Measurements from ENCODE around the gene NEURL1.
"Not testable (repeated sequence)": the region's sequence is repeated elsewhere in the genome, so short reads cannot be mapped to it uniquely, and the experiment has no call there.

DNA sequence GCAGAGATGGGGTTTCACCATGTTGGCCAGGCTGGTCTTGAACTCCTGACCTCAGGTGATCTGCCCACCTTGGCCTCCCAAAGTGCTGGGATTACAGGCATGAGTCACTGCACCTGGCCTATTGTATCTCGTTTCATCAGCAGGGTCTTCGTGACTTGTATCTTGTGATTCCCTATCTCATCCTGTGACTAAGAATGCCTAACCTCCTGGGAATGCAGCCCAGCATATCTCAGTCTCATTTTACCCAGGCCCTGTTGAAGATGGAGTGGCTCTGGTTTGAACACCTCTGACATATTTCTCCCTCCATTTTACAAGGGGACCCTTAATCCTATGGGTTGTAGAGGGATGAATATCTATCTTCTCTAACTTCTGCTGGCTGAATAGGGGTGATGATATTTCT lies 34.0 kb downstream of the NEURL1 start:
- TF ChIP-seq POLR2A (IDR thresholded peaks at IDR 0.05; ENCODE audit: low read length); GATA1 (IDR thresholded peaks at IDR 0.05; ENCODE audit: low read depth, low read length): not testable (repeated sequence)

Measured in erythroblast (primary cell).